ENCODE results near the gene LRRC57. TPM values are rescaled to one million over a fixed set of nuclear protein-coding genes. Genes with fewer than 3 reads are reported as not detected.

The LRRC57 gene
- total RNA-seq, 2 experiments from 2014 or later: 21.2 to 23.5 TPM

DNA sequence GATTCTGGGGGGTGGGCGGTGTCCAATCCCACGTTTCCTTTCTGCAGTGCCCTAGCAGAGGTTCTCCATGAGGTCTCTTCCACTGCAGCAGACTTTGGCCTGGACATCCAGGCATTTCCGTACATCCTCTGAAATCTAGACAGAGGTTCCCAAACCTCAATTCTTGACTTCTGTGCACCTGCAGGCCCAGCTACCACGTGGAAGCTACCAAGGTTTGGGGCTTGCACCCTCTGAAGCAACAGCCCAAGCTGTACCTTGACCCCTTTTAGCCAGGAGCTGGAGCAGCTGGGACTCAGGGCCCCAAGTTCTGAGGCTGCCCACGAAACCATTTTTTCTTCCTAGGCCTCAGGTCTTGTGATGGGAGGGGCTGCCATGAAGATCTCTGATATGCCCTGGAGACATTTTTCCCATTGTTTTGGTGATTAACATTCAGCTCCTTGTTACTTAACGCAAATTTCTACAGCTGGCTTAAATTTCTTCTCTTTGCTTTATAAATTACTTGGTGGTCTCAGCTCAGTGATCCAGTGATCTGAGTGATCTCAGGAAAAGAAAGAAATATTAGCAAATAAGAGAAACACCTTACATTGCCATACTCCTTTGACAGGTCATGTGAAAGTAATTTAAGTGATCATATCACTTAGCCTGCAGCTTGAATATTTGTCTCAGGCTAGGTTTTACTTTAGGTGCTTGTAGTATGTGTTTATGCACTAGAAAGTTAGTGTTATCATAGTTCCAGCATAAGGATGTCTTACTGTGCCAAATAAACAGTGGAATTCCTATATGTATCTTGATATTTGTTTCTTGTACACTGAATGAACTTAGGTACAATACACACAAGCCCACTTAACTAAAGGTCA, 50.2 kb downstream of the LRRC57 start:
- Mint-ChIP-seq H3K4me1 (peaks cover 53% of the 10 kb centered on the region), H3K4me3 (no peak overlapping the region), H3K27ac (no peak overlapping the region), H3K9me3 (no peaks in the 10 kb centered on the region), H3K27me3 (no peaks in the 10 kb centered on the region), H3K36me3 (ENCODE audit: low read depth) (peaks cover 4% of the 10 kb centered on the region)
- DNase-seq: no peak
- ChIA-PET CTCF (interaction anchor here (1.0 kb wide), 1 partner anchor 151 kb away, joined by 3 read pairs; no protein-coding TSS in a partner anchor), POLR2A (interaction anchor here (0.6 to 3.5 kb wide), 3 partner anchors 7 to 50 kb away, joined by 3 to 21 read pairs (median 13); partner anchors contain the start of genes HAUS2, LRRC57 and ZNF106)

DNA sequence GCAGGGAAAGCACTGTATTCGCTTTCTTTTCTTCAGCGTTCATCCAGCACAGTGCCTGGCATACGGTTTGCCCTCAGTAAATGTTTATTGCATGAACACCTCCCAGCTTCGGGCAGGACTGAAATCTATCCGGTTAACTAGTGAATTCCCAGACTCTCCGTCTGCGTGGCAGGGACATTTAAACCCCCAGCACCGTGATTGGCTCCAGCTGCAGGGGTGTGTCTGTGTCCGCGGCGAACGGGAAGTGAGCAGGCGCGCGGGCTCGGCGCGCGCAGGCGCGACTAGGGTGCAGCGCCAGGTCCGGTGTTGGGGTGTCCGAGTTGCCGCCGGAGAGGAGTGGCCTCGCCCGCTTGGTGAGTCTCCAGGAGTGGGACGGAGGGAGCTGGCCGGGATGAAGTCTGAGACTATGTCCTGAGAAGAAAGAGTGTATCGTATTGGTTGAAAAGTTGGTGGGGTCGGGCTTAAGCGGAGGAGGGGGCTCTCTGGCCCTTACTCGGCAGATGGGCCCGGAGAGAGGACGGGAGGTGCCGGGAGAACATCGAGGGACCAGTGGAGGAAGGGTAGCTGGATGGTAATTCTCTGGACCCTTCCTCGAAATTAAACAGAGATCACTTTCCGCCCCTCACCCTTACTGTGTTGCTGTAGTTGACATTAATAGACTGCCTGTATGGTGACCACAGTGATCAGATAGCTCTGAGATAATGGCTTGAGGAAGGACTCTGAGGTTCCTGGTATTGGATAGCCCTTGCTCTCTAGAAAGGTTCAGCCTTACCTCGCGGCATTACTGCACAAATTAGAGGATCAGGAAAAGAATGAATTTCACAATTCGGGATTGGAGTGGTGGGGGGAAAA, 53.0 kb downstream of the LRRC57 start, which contains the start of gene SNAP23:
Gene SNAP23, plus strand, starts transcription at position 274 of the 852 bp plus-strand sequence. CDS start 16,213 bp downstream, outside the sequence.
- DNase-seq: peak; percentile 87
- peaks cover 64% of the 10 kb centered on the region for H3K4me1 Mint-ChIP-seq
- H3K27me3 Mint-ChIP-seq: no peaks in the 10 kb centered on the region
- no peaks in the 10 kb centered on the region for H3K9me3 Mint-ChIP-seq
- H3K4me3 Mint-ChIP-seq: peak within 1 kb of the TSS; percentile 98
- ChIA-PET POLR2A (interaction anchor here (1.2 to 2.3 kb wide), 7 partner anchors 9 to 222 kb away, joined by 3 to 32 read pairs (median 4); partner anchors contain the start of genes GANC, HAUS2, LRRC57 and TMEM87A), CTCF (interaction anchor here (1.2 kb wide), 1 partner anchor 86 kb away, joined by 3 read pairs; no protein-coding TSS in a partner anchor)
- peaks cover 10% of the 10 kb centered on the region for H3K36me3 Mint-ChIP-seq (ENCODE audit: low read depth)
- H3K27ac Mint-ChIP-seq: peak within 1 kb of the TSS; percentile 84

DNA sequence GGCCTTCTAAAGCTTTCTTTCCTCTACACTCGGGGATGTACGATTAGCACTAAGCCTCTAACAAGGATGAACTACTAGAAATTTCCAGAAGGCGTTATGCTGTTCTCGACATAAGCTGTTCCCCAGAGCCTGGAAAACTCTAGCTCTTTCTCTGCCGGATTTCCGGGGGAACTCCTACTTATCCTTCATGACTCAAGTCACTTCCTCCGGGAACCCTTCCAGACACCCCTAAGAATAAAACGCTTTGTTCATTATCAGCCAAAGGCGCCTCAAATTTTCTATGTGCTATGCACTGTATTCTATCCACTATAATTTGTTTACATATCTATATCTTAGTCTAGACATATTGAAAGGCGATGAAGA, 53.6 kb downstream of the LRRC57 start:
- no peaks in the 10 kb centered on the region for H3K9me3 Mint-ChIP-seq
- CTCF ChIA-PET: interaction anchor here (1.2 kb wide), 1 partner anchor 87 kb away, joined by 3 read pairs; no protein-coding TSS in a partner anchor
- no peak for DNase-seq
- peaks cover 61% of the 10 kb centered on the region for H3K4me1 Mint-ChIP-seq
- peaks cover 10% of the 10 kb centered on the region for H3K36me3 Mint-ChIP-seq (ENCODE audit: low read depth)
- H3K27me3 Mint-ChIP-seq: no peaks in the 10 kb centered on the region
- POLR2A ChIA-PET: interaction anchor here (1.2 to 2.3 kb wide), 8 partner anchors 10 to 222 kb away, joined by 3 to 32 read pairs (median 4); partner anchors contain the start of genes GANC, HAUS2, LRRC57 and TMEM87A
- H3K4me3 Mint-ChIP-seq: peak overlapping the region; percentile 98
- peak overlapping the region; percentile 84 for H3K27ac Mint-ChIP-seq

DNA sequence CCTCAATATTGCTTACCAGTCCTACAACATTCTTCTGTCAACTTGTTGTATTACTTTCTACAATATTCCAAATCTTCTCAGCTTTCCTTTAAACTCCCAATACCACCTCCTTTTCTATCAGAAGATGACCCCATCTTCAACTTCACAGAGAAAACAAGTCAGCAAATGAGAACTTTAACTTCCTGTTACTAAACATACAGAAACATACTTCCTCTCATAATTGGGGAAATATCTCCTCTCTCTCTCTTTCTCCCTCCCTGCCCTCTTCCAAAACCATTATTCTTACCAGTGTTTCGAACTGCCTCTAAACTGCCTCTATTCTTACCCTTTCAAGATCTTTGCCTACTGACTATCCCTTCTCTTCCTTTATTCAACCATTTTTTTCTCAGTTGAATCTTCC, 54.9 kb downstream of the LRRC57 start:
- H3K4me3 Mint-ChIP-seq: peak overlapping the region; percentile 2
- DNase-seq: no peak
- peaks cover 61% of the 10 kb centered on the region for H3K4me1 Mint-ChIP-seq
- H3K36me3 Mint-ChIP-seq (ENCODE audit: low read depth): peaks cover 10% of the 10 kb centered on the region
- no peak overlapping the region for H3K27ac Mint-ChIP-seq
- ChIA-PET CTCF (interaction anchor here (0.6 to 1.1 kb wide), 3 partner anchors 11 to 1021 kb away, joined by 3 read pairs; no protein-coding TSS in a partner anchor), POLR2A (interaction anchor here (1.3 kb wide), 1 partner anchor 51 kb away, joined by 4 read pairs; no protein-coding TSS in a partner anchor)
- no peaks in the 10 kb centered on the region for H3K9me3 Mint-ChIP-seq
- H3K27me3 Mint-ChIP-seq: no peaks in the 10 kb centered on the region

DNA sequence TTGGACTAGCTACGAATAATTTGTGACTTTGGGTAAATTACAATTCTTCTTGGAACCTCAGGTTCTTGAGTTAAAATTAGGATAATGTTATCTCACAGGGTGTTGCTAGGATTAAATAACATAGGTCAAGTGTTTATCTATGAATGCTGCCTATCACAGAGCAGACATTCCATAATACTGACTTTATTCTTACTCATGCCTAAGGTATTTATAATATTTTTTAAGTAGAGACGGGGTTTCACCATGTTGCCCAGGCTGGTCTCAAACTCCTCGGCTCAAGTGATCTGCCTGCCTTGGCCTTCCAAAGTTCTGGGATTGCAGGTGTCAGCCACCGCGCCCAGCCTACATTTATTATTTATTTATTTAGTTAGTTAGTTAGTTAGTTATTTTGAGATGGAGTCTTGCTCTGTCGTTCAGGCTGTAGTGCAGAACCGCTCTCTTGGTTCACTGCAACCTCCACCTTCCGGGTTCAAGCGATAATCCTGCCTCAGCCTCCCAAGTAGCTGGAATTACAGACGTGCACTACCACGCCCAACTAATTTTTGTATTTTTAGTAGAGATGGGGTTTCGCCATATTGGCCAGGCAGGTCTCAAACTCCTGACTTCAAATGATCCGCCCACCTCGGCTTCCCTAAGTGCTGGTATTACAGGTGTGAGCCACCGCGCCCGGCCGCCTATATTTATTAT, 56.9 kb downstream of the LRRC57 start:
- POLR2A ChIA-PET: interaction anchor here (1.0 to 2.9 kb wide), 16 partner anchors 9 to 1341 kb away, joined by 3 to 36 read pairs (median 6); partner anchors contain the start of genes CDAN1, GANC, HAUS2 and LRRC57
- CTCF ChIA-PET: interaction anchor here (1.1 to 1.4 kb wide), 3 partner anchors 15 to 179 kb away, joined by 3 to 6 read pairs (median 5); no protein-coding TSS in a partner anchor
- Mint-ChIP-seq H3K9me3 (no peaks in the 10 kb centered on the region), H3K4me1 (peaks cover 59% of the 10 kb centered on the region), H3K27ac (peak overlapping the region; percentile 96), H3K36me3 (ENCODE audit: low read depth) (peaks cover 15% of the 10 kb centered on the region), H3K27me3 (no peaks in the 10 kb centered on the region), H3K4me3 (peak overlapping the region; percentile 98)
- DNase-seq: no peak

DNA sequence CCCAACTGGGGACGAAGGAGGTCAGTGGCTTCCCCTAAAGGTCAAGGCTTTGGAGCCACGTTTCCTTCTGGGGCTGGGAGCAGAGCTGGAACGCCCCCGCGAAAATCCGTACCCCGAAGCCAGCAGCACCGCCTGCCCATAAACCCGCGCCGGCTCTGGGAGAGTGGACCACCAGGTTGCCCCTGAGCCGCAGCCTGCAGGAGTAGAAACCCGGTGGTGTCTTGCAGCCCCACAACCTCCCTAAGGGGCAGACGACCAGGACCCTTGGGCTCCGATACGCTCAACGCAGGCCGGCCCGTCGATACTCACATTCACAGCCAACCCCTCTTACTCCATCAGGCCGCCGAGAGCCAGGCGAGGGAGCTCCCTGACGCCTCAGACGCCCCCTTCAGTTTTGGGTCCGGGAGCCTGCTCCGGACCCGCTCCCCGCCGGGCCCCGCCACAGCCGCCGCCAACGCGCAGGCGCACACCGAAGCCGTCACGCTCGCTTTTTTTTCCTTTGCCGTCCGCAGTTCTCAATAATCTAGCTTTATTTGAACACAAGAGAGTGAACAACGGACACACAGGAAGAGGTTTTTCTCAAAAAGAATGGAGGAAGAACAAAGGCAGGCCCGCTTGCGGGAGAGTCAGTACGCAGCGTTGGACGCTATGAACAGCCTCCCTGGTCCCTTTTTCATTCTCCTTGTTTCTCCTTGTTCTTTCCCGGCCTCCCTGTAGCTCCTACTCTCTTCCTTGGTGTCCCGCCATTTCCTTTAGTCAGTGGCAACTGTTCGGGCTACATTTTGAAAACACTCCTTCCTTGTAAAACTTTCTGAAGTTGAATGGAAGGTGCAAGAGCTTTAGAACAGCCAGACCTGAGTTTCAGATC, 57.7 kb downstream of the LRRC57 start, which contains the start of gene ZNF106:
Gene ZNF106, minus strand, starts transcription at position 471 of the 868 bp plus-strand sequence. CDS start 18,852 bp downstream, outside the sequence.
- Mint-ChIP-seq H3K4me1 (peaks cover 52% of the 10 kb centered on the region), H3K27ac (peak within 1 kb of the TSS; percentile 96), H3K4me3 (peak within 1 kb of the TSS; percentile 98), H3K27me3 (no peaks in the 10 kb centered on the region), H3K9me3 (no peaks in the 10 kb centered on the region), H3K36me3 (ENCODE audit: low read depth) (peaks cover 15% of the 10 kb centered on the region)
- peak; percentile 89 for DNase-seq
- CTCF ChIA-PET: interaction anchor here (1.1 to 2.3 kb wide), 5 partner anchors 14 to 215 kb away, joined by 3 to 11 read pairs (median 5); no protein-coding TSS in a partner anchor
- POLR2A ChIA-PET: interaction anchor here (0.7 to 2.9 kb wide), 25 partner anchors 10 to 1340 kb away, joined by 3 to 36 read pairs (median 4); partner anchors contain the start of genes CDAN1, GANC, HAUS2 and LRRC57

DNA sequence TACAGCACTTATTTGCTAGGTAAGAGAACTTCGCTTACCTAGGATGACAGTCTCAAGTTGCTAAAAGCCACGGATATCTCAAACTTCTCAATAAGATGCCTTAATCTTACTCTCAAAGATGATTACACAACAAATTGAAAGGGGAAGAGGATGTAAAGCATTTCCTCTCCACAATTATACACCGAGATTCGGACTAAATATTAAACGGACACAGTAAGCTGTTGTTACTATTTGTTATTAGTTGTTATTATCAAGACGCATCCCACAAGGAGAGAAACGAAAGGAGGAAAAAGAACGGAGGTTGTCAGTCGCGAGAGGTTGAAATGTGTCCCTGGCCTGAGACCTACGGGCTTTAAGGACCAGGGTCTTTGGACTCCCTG, 58.3 kb downstream of the LRRC57 start:
- H3K36me3 Mint-ChIP-seq (ENCODE audit: low read depth): peaks cover 11% of the 10 kb centered on the region
- peak overlapping the region; percentile 98 for H3K4me3 Mint-ChIP-seq
- H3K9me3 Mint-ChIP-seq: no peaks in the 10 kb centered on the region
- H3K27ac Mint-ChIP-seq: peak overlapping the region; percentile 96
- H3K4me1 Mint-ChIP-seq: peaks cover 47% of the 10 kb centered on the region
- ChIA-PET CTCF (interaction anchor here (1.1 to 2.3 kb wide), 3 partner anchors 19 to 215 kb away, joined by 4 to 11 read pairs (median 6); no protein-coding TSS in a partner anchor), POLR2A (interaction anchor here (0.7 to 2.9 kb wide), 19 partner anchors 10 to 716 kb away, joined by 3 to 36 read pairs (median 4); partner anchors contain the start of genes GANC, HAUS2, LRRC57 and MAPKBP1)
- no peak for DNase-seq
- H3K27me3 Mint-ChIP-seq: no peaks in the 10 kb centered on the region

Other genes starting within 250 kb of the LRRC57 start
- 1 to 10 TPM; 3.7 to 4.4 TPM for gene CAPN3, start 189.3 kb downstream of the LRRC57 start, total RNA-seq
- gene ZNF106, start 57.7 kb downstream of the LRRC57 start, total RNA-seq: 10 to 100 TPM; 43.6 to 47.8 TPM
- 10 to 100 TPM; 46.0 to 49.1 TPM for gene SNAP23, start 53.2 kb downstream of the LRRC57 start, total RNA-seq
- gene HAUS2, start within 50 bp of the LRRC57 start, total RNA-seq: 10 to 100 TPM; 35.1 to 35.8 TPM
- gene STARD9, start 26.8 kb upstream of the LRRC57 start, total RNA-seq: 1 to 10 TPM; 8.2 TPM
- gene CDAN1, start 188.3 kb upstream of the LRRC57 start, total RNA-seq: 10 to 100 TPM; 22.1 to 26.2 TPM